ENCODE measurements around the gene TBPL1.

The TBPL1 gene

DNA sequence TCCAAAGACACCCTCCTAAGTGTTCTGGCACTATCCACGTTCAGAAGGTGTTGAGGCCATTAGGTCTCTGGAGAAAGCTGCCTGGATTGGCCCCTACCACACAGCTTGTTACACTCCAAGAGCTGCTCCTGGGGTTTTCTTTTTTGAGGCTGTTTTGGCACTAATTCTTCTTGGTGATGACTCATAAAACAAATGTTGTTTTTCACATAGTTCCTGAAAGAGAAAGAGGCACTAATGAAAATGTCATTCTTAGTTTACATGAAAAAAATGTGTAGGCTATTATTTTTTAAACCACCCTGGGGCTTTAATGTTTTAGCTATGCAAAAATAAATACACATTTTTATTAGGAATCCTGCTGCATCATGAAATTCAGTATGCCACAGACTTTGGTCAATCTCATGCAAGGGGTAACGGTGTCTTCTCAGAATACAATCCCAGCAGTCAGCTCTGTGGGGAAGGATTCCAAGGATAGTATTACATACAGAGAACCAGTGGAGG lies 38.1 kb downstream of the TBPL1 start:
- DNase-seq (ENCODE audit: extremely low spot score), result no peak
- ChIA-PET CTCF (interaction anchor here (1.0 to 5.2 kb wide), 8 partner anchors 8 to 122 kb away, joined by 3 to 28 read pairs (median 4); no protein-coding TSS in a partner anchor), POLR2A (no interaction called here)
- TF ChIP-seq, protein P1, sequence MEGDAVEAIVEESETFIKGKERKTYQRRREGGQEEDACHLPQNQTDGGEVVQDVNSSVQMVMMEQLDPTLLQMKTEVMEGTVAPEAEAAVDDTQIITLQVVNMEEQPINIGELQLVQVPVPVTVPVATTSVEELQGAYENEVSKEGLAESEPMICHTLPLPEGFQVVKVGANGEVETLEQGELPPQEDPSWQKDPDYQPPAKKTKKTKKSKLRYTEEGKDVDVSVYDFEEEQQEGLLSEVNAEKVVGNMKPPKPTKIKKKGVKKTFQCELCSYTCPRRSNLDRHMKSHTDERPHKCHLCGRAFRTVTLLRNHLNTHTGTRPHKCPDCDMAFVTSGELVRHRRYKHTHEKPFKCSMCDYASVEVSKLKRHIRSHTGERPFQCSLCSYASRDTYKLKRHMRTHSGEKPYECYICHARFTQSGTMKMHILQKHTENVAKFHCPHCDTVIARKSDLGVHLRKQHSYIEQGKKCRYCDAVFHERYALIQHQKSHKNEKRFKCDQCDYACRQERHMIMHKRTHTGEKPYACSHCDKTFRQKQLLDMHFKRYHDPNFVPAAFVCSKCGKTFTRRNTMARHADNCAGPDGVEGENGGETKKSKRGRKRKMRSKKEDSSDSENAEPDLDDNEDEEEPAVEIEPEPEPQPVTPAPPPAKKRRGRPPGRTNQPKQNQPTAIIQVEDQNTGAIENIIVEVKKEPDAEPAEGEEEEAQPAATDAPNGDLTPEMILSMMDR (IDR thresholded peaks at IDR 0.05; ENCODE audit: control extremely low read depth, extremely low read depth, low read depth, missing control alignments), result no peak

- CTCF ChIA-PET, result interaction anchor here (0.8 to 5.2 kb wide), 5 partner anchors 10 to 30 kb away, joined by 3 to 28 read pairs (median 3); no protein-coding TSS in a partner anchor
- DNase-seq (ENCODE audit: extremely low spot score), result no peak
- TF ChIP-seq, protein P1 (IDR thresholded peaks at IDR 0.05; ENCODE audit: control extremely low read depth, extremely low read depth, low read depth, missing control alignments), result no peak
- POLR2A ChIA-PET, result no interaction called here
Measured at GRCh38 chr6:133992992-133993680, 40.1 kb downstream of the TBPL1 start.

DNA sequence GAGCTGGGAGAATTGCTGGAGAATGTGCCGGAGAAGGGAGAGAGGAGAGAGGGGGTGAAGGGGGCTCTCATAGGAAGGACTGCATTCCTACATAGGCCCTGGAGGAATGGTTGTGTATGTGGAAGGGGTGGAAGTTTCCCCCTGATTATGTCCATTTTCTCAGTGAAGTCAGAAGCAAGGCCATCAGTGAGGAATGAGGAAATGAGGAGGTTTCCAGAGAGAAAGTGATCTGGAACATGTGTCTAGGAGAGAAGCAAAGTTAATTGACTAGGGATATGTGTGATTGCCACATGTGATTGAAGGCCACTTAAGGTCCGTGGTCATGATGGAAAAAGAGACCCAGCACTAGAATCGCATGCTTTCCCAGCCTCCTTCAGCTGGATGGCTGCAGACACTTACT lies 42.3 kb downstream of the TBPL1 start:
- CTCF ChIA-PET, result interaction anchor here (2.8 to 3.1 kb wide), 2 partner anchors 10 to 68 kb away, joined by 7 to 9 read pairs; no protein-coding TSS in a partner anchor
- TF ChIP-seq, protein P1 (IDR thresholded peaks at IDR 0.05; ENCODE audit: control extremely low read depth, extremely low read depth, low read depth, missing control alignments), result no peak
- POLR2A ChIA-PET, result no interaction called here
- DNase-seq (ENCODE audit: extremely low spot score), result no peak

DNA sequence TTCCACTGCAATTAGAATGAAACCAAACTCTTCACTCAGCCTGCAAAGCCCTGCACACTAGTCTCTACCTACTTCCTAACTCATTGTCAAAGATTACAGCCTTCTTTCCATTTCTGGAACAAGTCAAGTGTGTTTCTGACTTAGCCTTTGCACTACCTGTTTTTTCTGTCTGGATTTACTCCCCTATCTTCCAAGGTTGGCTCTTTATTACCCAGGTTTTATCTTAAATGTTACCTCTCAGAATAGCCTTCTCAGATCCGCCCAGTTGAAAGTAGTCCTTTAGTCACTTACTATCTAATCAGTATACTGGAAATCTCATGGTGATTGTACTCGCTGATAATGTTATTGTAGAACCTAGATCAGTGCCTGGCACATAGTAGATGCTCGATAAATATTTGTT lies 42.7 kb downstream of the TBPL1 start:
- DNase-seq (ENCODE audit: extremely low spot score), result no peak
- TF ChIP-seq, protein P1 (IDR thresholded peaks at IDR 0.05; ENCODE audit: control extremely low read depth, extremely low read depth, low read depth, missing control alignments), result no peak
- CTCF ChIA-PET, result interaction anchor here (0.8 to 3.1 kb wide), 4 partner anchors 11 to 68 kb away, joined by 3 to 9 read pairs (median 6); no protein-coding TSS in a partner anchor
- POLR2A ChIA-PET, result interaction anchor here (0.7 kb wide), 1 partner anchor 449 kb away, joined by 3 read pairs; no protein-coding TSS in a partner anchor

DNA sequence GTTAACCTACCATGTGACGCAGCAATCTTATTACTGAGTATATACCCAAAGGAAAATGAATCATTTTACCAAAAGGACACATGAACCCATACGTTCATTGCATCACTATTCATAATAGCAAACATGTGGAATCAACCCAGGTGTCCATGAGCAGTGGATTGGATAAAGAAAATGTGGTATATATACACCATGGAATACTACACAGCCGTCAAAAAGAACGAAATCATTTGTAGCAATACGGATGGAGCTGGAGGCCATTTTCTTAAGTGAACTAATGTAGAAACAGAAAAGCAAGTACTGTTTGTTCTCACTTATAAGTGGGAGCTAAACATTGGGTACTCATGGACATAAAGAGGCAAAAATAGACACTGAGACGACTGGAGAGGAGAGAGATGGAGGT lies 44.2 kb downstream of the TBPL1 start:
- ChIA-PET CTCF (interaction anchor here (0.9 to 3.1 kb wide), 5 partner anchors 12 to 66 kb away, joined by 3 to 9 read pairs (median 4); no protein-coding TSS in a partner anchor), POLR2A (no interaction called here)
- TF ChIP-seq, protein P1 (IDR thresholded peaks at IDR 0.05; ENCODE audit: control extremely low read depth, extremely low read depth, low read depth, missing control alignments), result no peak
- DNase-seq (ENCODE audit: extremely low spot score), result no peak

- DNase-seq (ENCODE audit: extremely low spot score), result no peak
- ChIA-PET POLR2A (no interaction called here), CTCF (interaction anchor here (0.9 to 1.9 kb wide), 9 partner anchors 8 to 824 kb away, joined by 3 to 9 read pairs (median 4); no protein-coding TSS in a partner anchor)
- TF ChIP-seq, protein P1 (IDR thresholded peaks at IDR 0.05; ENCODE audit: control extremely low read depth, extremely low read depth, low read depth, missing control alignments), result no peak
Measured at GRCh38 chr6:133999305-133999704, 46.3 kb downstream of the TBPL1 start.

All from GM10248 (cell line).